H9 (cell line): ENCODE measurements around the gene AGT. TPM values are rescaled to one million over a fixed set of nuclear protein-coding genes. Genes with fewer than 3 reads are reported as not detected.

Experiments used
- DNase-seq: peaks from one replicate; pipeline ENCODE4 v3.0.0-alpha.2; 2017
- H2AFZ ChIP-seq: one replicate; pipeline ENCODE4 v1.6.1; 2013; ENCODE audit warnings: mild to moderate bottlenecking, low read length, control low read depth, moderate library complexity
- H2AK5ac ChIP-seq: 2 replicates; pipeline ENCODE4 v1.6.1; 2013; ENCODE audit warnings: low read length, control low read depth, mixed read lengths; ENCODE audit not compliant: insufficient read length
- H2BK120ac ChIP-seq: one replicate; pipeline ENCODE4 v1.6.1; 2013; ENCODE audit warnings: low read depth, mild to moderate bottlenecking, low read length, control low read depth, inconsistent platforms; ENCODE audit not compliant: poor library complexity, severe bottlenecking
- H2BK12ac ChIP-seq: 2 replicates; pipeline ENCODE4 v1.6.1; 2013; ENCODE audit warnings: low read length, control low read depth, mixed read lengths, low read depth; ENCODE audit not compliant: insufficient read length
- H2BK15ac ChIP-seq: 2 replicates; pipeline ENCODE4 v1.6.1; 2013; ENCODE audit warnings: low read depth, low read length, control low read depth
- H2BK20ac ChIP-seq: one replicate; pipeline ENCODE4 v1.6.1; 2013; ENCODE audit warnings: low read depth, mild to moderate bottlenecking, low read length, control low read depth, inconsistent platforms; ENCODE audit not compliant: poor library complexity, severe bottlenecking
- H2BK5ac ChIP-seq: 2 replicates; pipeline ENCODE4 v1.6.1; 2013; ENCODE audit warnings: low read length, control low read depth, mixed read lengths; ENCODE audit not compliant: insufficient read length
- H3K14ac ChIP-seq: 2 replicates; pipeline ENCODE4 v1.6.1; 2013; ENCODE audit warnings: low read length, control low read depth; ENCODE audit not compliant: insufficient read depth
- H3K18ac ChIP-seq: 2 replicates; pipeline ENCODE4 v1.6.1; 2013; ENCODE audit warnings: low read depth, mild to moderate bottlenecking, mixed read lengths, low read length, control low read depth; ENCODE audit not compliant: insufficient read length
- H3K23ac ChIP-seq: 2 replicates; pipeline ENCODE4 v1.6.1; 2013; ENCODE audit warnings: low read length, control low read depth, mixed read lengths, low read depth; ENCODE audit not compliant: insufficient read length
- H3K23me2 ChIP-seq: 2 replicates; pipeline ENCODE4 v1.6.1; 2013; ENCODE audit warnings: low read depth, mild to moderate bottlenecking, mixed read lengths, low read length, control low read depth; ENCODE audit not compliant: insufficient read length, poor library complexity, severe bottlenecking
- H3K27ac ChIP-seq: 2 replicates; pipeline ENCODE4 v1.5.1; 2013; ENCODE audit warnings: low read length, control low read depth, mixed read lengths, low read depth; ENCODE audit not compliant: insufficient read length
- H3K27me3 ChIP-seq: 2 replicates; pipeline ENCODE4 v1.6.1; 2013; ENCODE audit warnings: low read length, control low read depth, inconsistent platforms; ENCODE audit not compliant: insufficient read depth
- H3K4ac ChIP-seq: 2 replicates; pipeline ENCODE4 v1.6.1; 2013; ENCODE audit warnings: low read depth, mild to moderate bottlenecking, control low read depth, inconsistent platforms, low read length, moderate library complexity
- H3K4me1 ChIP-seq: 2 replicates; pipeline ENCODE4 v1.6.1; 2013; ENCODE audit warnings: low read length, control low read depth, inconsistent platforms; ENCODE audit not compliant: insufficient read depth
- H3K4me2 ChIP-seq: 2 replicates; pipeline ENCODE4 v1.6.1; 2013; ENCODE audit warnings: low read length, control low read depth, mixed read lengths; ENCODE audit not compliant: insufficient read length, insufficient read depth
- H3K56ac ChIP-seq: 2 replicates; pipeline ENCODE4 v1.6.1; 2013; ENCODE audit warnings: low read depth, mild to moderate bottlenecking, mixed read lengths, low read length, control low read depth; ENCODE audit not compliant: insufficient read length
- H3K79me1 ChIP-seq: 2 replicates; pipeline ENCODE4 v1.6.1; 2013; ENCODE audit warnings: low read depth, mild to moderate bottlenecking, moderate library complexity, low read length, control low read depth, inconsistent platforms; ENCODE audit not compliant: insufficient read depth, poor library complexity, severe bottlenecking
- H3K79me2 ChIP-seq: 2 replicates; pipeline ENCODE4 v1.6.1; 2013; ENCODE audit warnings: low read length, control low read depth, inconsistent platforms; ENCODE audit not compliant: insufficient read depth
- H3K9ac ChIP-seq: 2 replicates; pipeline ENCODE4 v1.6.1; 2013; ENCODE audit warnings: low read length, control low read depth, mixed read lengths; ENCODE audit not compliant: insufficient read length; ENCODE audit errors: extremely low read depth
- H3K9me3 ChIP-seq: one replicate; pipeline ENCODE4 v1.6.1; 2013; ENCODE audit warnings: low read depth, low read length, inconsistent platforms; ENCODE audit not compliant: control insufficient read depth
- H3T11ph ChIP-seq: one replicate; pipeline ENCODE4 v1.6.1; 2013; ENCODE audit warnings: mild to moderate bottlenecking, low read length, control low read depth, inconsistent platforms
- H4K20me1 ChIP-seq: one replicate; pipeline ENCODE4 v1.6.1; 2013; ENCODE audit not compliant: control insufficient read depth, insufficient read length, insufficient read depth
- H4K5ac ChIP-seq: 2 replicates; pipeline ENCODE4 v1.6.1; 2013; ENCODE audit warnings: low read depth, mild to moderate bottlenecking, mixed read lengths, low read length, control low read depth; ENCODE audit not compliant: insufficient read length
- H4K8ac ChIP-seq: replicated peaks from 2 replicates; pipeline ENCODE4 v1.6.1; 2013; ENCODE audit warnings: low read length, control low read depth, mixed read lengths, low read depth; ENCODE audit not compliant: insufficient read length
- H4K91ac ChIP-seq: 2 replicates; pipeline ENCODE4 v1.6.1; 2013; ENCODE audit warnings: low read depth, mild to moderate bottlenecking, moderate library complexity, mixed read lengths, low read length, control low read depth; ENCODE audit not compliant: insufficient read length
- H3K27ac Mint-ChIP-seq, 3 experiments: 2 replicates in 2 of 3; 3 replicates in 1 of 3; pipeline ENCODE4 v1.8.0; 2020 to 2021; ENCODE audit warnings: mixed read lengths in 3 of 3, mild to moderate bottlenecking in 1 of 3, moderate library complexity in 1 of 3
- H3K27me3 Mint-ChIP-seq: 2 replicates; pipeline ENCODE4 v1.8.0; 2021; ENCODE audit warnings: low read depth, mild to moderate bottlenecking, moderate library complexity, mixed read lengths
- H3K36me3 Mint-ChIP-seq, 3 experiments: 2 replicates in 2 of 3; 3 replicates in 1 of 3; pipeline ENCODE4 v1.8.0; 2020 to 2021; ENCODE audit warnings: low read depth in 3 of 3, mixed read lengths in 3 of 3; ENCODE audit not compliant: insufficient read depth in 1 of 3
- H3K4me1 Mint-ChIP-seq, 2 experiments: 2 replicates each; pipeline ENCODE4 v1.8.0; 2020; ENCODE audit warnings: mixed read lengths in 2 of 2
- H3K4me3 Mint-ChIP-seq, 2 experiments: 2 replicates in 1 of 2; 3 replicates in 1 of 2; pipeline ENCODE4 v1.8.0; 2020 to 2021; ENCODE audit warnings: mild to moderate bottlenecking in 2 of 2, mixed read lengths in 2 of 2, moderate library complexity in 1 of 2
- H3K9me3 Mint-ChIP-seq, 2 experiments: 2 replicates in 1 of 2; 3 replicates in 1 of 2; pipeline ENCODE4 v1.8.0; 2020; ENCODE audit warnings: mild to moderate bottlenecking in 2 of 2, mixed read lengths in 2 of 2, moderate library complexity in 1 of 2
- CTCF ChIP-seq: fragments of 200-600 bp; sonication (generic); conservative IDR thresholded peaks from 3 replicates; pipeline ENCODE4 v1.8.0; 2021; ENCODE audit warnings: antibody characterized with exemption, mild to moderate bottlenecking
- WGBS: extraction: QIAGEN DNeasy Blood & Tissue Kit; methylation state at CpG from one replicate; pipeline ENCODE4 v1.1.7; 2013; ENCODE audit warnings: missing lambda C conversion rate, low lambda C conversion rate, mixed read lengths; ENCODE audit not compliant: insufficient read length; ENCODE audit errors: extremely low coverage; 5-methylcytosine and 5-hydroxymethylcytosine counted together
- total RNA-seq: library from RNA; stranded (reverse); gene quantifications from 2 replicates; pipeline ENCODE4 v1.2.1, GENCODE V29; 2021

Gene AGT
- total RNA-seq, 1 experiment from 2014 or later: not detected

GRCh38 chr1:230744382-230744781, 30.5 kb upstream of the AGT start:
- no peak overlapping the region for H3K27ac Mint-ChIP-seq
- no peaks in the 10 kb centered on the region for H3K23me2 ChIP-seq
- DNase-seq: no peak

More at GRCh38 chr1:230744382-230744781, 30.5 kb upstream of the AGT start:
- H3K14ac ChIP-seq: no peak overlapping the region
- H3K79me1 ChIP-seq: no peaks in the 10 kb centered on the region
- H3K27me3 Mint-ChIP-seq: peaks cover 8% of the 10 kb centered on the region
- no peaks in the 10 kb centered on the region; the same call in 1 of the 2 replicates for H3K4me1 ChIP-seq
- no peak overlapping the region for H4K91ac ChIP-seq
- no peak overlapping the region for H4K5ac ChIP-seq
- no peak overlapping the region for H2AFZ ChIP-seq
- no peaks in the 10 kb centered on the region for H3K9me3 ChIP-seq
- no peaks in the 10 kb centered on the region; a peak in 1 of 7 replicates for H3K36me3 Mint-ChIP-seq
- H3K56ac ChIP-seq: no peak overlapping the region
- H3K9me3 Mint-ChIP-seq: no peaks in the 10 kb centered on the region; a peak in 1 of 5 replicates
- H4K20me1 ChIP-seq: no peaks in the 10 kb centered on the region
- H3K4me2 ChIP-seq: no peak overlapping the region
- no peak overlapping the region for H2BK20ac ChIP-seq
- no peak overlapping the region for H3K18ac ChIP-seq
- no peaks in the 10 kb centered on the region for H3K27me3 ChIP-seq
- no peaks in the 10 kb centered on the region for H3K79me2 ChIP-seq
- H3T11ph ChIP-seq: no peak overlapping the region
- no peak overlapping the region for H3K27ac ChIP-seq
- H2BK5ac ChIP-seq: no peak overlapping the region
- no CpG with 5 or more reads among the region's 5 CpGs for WGBS
- H3K23ac ChIP-seq: no peak overlapping the region
- no peak for TF ChIP-seq CTCF
- H2BK120ac ChIP-seq: no peak overlapping the region
- peaks cover 13 to 28% of the 10 kb centered on the region in 2 experiments for H3K4me1 Mint-ChIP-seq
- no peak overlapping the region for H4K8ac ChIP-seq
- H3K4me3 Mint-ChIP-seq: no peak overlapping the region
- no peak overlapping the region for H3K9ac ChIP-seq
- H3K4ac ChIP-seq: no peak overlapping the region
- H2AK5ac ChIP-seq: no peak overlapping the region
- H2BK12ac ChIP-seq: no peak overlapping the region
- H2BK15ac ChIP-seq: no peak overlapping the region
